SU-DHL-6 (cell line): Measurements from ENCODE around the gene ST6GAL1.

ENCODE experiments used
- CTCF ChIP-seq: fragments of 200-600 bp; sonication (generic); IDR thresholded peaks from one replicate; pipeline ENCODE4 v1.5.1; 2017; ENCODE audit warnings: antibody characterized with exemption, mild to moderate bottlenecking, low read length, moderate library complexity; ENCODE audit not compliant: insufficient read depth, poor library complexity, severe bottlenecking
- EZH2phosphoT487 ChIP-seq: fragments of 200-600 bp; sonication (generic), shearing (Covaris generic); conservative IDR thresholded peaks from 2 replicates; pipeline ENCODE4 v1.6.1; 2018; ENCODE audit warnings: mild to moderate bottlenecking, antibody characterized with exemption, low read length, moderate library complexity, mixed read lengths

- TF ChIP-seq CTCF (no peak), EZH2phosphoT487 (no peak)
These were observed 95.5 kb downstream of the ST6GAL1 start for GRCh38 chr3:187025656-187026316.
